ENCODE measurements around the gene RALGAPA2.
A peak's percentile ranks its signal among the peaks of the same experiment; 100 is the strongest.

Gene RALGAPA2

DNA sequence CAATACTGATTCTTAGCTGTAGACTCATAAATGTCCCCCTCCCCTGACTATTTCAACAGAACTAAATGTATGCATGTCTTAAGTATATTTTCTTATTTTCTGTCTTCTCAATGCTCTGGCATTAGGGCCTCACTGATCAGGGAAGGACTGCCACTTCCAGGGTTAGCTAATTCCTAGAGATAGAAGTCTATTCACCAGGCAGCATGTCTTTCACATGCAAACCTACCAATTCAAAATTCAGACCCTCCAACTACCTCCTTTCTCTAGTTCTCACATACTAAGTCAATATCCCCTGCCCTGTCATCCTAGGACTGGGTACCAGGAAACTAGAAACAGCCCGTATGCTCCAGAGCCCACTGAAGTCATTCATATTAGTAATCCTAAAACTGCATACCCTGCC is 132.3 kb downstream of the RALGAPA2 start:
- TF ChIP-seq, protein P1, sequence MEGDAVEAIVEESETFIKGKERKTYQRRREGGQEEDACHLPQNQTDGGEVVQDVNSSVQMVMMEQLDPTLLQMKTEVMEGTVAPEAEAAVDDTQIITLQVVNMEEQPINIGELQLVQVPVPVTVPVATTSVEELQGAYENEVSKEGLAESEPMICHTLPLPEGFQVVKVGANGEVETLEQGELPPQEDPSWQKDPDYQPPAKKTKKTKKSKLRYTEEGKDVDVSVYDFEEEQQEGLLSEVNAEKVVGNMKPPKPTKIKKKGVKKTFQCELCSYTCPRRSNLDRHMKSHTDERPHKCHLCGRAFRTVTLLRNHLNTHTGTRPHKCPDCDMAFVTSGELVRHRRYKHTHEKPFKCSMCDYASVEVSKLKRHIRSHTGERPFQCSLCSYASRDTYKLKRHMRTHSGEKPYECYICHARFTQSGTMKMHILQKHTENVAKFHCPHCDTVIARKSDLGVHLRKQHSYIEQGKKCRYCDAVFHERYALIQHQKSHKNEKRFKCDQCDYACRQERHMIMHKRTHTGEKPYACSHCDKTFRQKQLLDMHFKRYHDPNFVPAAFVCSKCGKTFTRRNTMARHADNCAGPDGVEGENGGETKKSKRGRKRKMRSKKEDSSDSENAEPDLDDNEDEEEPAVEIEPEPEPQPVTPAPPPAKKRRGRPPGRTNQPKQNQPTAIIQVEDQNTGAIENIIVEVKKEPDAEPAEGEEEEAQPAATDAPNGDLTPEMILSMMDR (IDR thresholded peaks at IDR 0.05; ENCODE audit: low read depth, low read length) = no peak
- DNase-seq (ENCODE audit: extremely low read depth, low read depth) = no peak

DNA sequence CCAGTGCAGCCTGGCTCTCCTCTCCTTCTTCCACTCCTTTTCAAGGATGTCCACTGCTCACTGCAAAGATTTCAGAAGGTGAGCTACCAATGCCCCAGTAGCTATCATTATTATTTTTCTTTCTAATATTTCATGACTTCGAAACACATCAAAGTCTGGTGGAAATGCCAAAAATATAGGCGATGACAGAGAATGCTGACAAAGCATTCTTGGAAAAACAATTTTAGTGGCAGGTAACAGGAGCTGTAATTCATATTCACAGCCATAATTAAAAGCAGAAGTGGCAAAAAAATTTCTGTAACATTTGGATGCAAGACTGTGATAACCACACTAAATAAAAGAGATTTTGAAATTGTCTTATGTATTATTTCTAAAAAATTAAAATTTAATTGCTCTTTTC is 133.6 kb downstream of the RALGAPA2 start:
- TF ChIP-seq, protein P1 (IDR thresholded peaks at IDR 0.05; ENCODE audit: low read depth, low read length) = no peak
- no peak for DNase-seq (ENCODE audit: extremely low read depth, low read depth)

GRCh38 chr20:20573797-20574196 is 138.6 kb downstream of the RALGAPA2 start:
- DNase-seq (ENCODE audit: extremely low read depth, low read depth) = no peak
- TF ChIP-seq, protein P1 (IDR thresholded peaks at IDR 0.05; ENCODE audit: low read depth, low read length) = no peak

DNA sequence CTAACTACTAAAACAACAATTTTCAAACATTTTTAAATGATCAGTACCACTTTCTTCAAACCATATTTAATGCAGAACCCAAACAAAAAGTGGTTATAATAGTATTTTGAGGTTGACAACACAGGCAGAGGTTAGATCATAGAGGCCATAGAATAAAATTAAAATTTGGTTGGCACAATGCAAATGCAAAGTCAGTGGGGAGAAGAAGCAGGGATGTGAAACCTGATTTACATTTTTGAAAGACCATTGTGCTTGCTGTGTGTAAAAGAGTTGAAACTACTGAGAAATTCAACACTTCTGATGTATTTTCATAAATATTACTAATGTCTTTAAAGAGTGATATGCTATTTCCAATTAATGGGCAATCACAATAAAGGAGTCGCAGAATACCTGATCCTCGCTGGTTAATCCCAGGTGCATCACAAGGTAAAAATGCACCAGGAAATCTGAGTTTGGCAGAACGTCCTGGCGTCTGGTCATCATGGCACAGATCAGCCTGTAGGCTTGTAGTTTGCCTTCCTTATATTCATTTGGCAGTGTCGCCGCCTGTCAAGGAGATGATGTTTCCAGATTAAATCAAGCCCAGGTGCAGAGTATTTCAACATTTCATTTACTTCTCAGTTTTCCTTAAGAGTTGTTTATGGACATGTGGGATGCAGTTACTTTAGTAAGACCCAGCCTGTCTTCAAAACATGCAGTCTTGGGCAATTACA is 141.2 kb downstream of the RALGAPA2 start:
- TF ChIP-seq, protein P1 (IDR thresholded peaks at IDR 0.05; ENCODE audit: low read depth, low read length) = no peak

DNA sequence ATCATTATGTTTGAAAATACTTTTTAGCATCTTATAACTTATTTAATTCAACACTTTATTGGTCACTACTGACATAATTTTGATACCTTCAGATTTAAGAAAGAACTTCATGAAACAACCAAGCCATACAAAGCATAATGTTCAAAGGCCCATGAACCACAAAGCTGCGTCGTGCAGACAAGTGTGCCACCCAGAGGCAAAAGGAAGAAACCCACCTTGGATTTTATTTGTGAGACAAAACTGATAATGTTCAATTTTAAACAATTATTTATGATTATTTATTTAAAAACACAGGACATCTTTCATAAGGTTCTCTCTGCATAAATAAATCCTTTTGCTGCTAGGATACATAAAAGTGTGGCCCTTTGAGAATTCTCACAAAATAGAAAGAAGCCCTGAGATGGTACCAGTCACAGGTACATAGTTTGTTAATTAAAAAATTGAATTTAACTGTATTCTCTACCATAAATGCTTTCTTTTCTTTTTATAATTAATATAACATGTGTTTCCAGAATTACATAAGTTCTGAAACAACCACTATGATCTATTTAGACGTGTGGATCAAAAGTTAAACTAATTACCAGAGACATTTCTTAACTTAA is 143.7 kb downstream of the RALGAPA2 start:
- TF ChIP-seq, protein P1 (IDR thresholded peaks at IDR 0.05; ENCODE audit: low read depth, low read length) = peak; percentile 75
- peak; percentile 3 for DNase-seq (ENCODE audit: extremely low read depth, low read depth)

More for the DNA sequence above, 141.2 kb downstream of the RALGAPA2 start:
- DNase-seq (ENCODE audit: extremely low read depth, low read depth) = no peak

- no peak for DNase-seq (ENCODE audit: extremely low read depth, low read depth)
- TF ChIP-seq, protein P1 (IDR thresholded peaks at IDR 0.05; ENCODE audit: low read depth, low read length) = no peak
These were observed 144.7 kb downstream of the RALGAPA2 start for GRCh38 chr20:20567712-20568111.

DNA sequence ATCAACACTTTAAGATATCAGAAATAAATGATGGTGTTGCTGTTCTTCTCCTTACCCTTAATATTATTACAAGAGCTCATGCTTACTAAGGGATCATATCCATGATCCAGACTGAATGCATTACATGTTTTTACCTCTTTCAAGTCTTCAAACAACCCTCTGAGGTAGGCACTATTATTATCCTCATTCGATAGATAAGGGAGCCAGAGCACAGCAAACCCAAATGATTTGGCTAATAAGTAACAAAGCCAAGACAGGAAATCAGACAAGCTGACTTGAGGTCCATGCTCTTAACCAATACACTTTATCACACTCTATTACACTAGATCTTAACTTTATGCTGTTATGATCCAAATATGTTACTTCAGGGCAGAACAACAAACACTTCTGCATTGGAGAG is 145.9 kb downstream of the RALGAPA2 start:
- no peak for DNase-seq (ENCODE audit: extremely low read depth, low read depth)
- TF ChIP-seq, protein P1 (IDR thresholded peaks at IDR 0.05; ENCODE audit: low read depth, low read length) = no peak
